ENCODE data around the gene GLOD4.
"Not testable (repeated sequence)": the region's sequence is repeated elsewhere in the genome, so short reads cannot be mapped to it uniquely, and the experiment has no call there.

GLOD4 gene

DNA sequence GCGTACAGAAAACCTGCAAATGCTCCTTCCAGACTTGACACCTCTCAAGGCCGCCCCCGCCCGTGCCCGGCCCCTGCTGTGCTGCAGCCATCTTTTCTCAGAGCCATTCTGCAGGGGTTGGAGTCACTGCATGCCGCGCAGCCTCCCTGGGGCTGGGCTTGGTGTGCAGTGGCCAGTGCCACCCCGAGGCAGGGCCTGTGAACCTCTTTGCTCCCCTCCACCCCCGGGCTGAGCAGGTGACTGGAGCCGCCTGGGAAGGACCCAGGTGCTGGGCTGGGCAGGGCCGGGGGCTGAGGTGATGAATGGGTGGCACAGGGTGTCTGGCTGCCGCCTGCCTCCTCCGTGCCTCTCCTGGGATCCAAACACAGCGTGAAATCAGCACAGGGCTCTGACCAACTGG, 20.4 kb upstream of the GLOD4 start:
- no peak for DNase-seq

DNA sequence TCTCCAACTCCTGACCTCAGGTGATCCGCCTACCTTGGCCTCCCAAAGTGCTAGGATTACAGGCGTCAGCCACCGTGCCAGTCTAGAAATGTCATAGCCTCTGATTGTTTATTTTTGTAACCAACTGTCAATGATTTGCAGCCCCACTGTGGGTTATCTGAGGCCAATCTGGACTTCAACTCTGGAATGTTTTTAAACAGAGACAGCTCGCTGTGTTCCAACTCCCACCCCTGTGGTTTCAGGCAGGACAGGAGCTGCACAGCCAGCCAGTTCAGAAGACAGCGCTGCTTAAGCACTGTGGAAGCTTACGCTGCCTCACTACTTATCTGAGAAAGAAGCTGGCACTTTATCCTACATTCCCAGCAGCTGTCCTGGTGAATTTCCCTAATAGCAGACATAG, 19.6 kb upstream of the GLOD4 start:
- no peak for DNase-seq

- no peak for DNase-seq
Observed at GRCh38 chr17:800446-801242, 18.6 kb upstream of the GLOD4 start.

- no peak for DNase-seq
Observed at GRCh38 chr17:799261-799660, 17.2 kb upstream of the GLOD4 start.

GRCh38 chr17:798246-798645, 16.2 kb upstream of the GLOD4 start:
- DNase-seq = no peak

DNA sequence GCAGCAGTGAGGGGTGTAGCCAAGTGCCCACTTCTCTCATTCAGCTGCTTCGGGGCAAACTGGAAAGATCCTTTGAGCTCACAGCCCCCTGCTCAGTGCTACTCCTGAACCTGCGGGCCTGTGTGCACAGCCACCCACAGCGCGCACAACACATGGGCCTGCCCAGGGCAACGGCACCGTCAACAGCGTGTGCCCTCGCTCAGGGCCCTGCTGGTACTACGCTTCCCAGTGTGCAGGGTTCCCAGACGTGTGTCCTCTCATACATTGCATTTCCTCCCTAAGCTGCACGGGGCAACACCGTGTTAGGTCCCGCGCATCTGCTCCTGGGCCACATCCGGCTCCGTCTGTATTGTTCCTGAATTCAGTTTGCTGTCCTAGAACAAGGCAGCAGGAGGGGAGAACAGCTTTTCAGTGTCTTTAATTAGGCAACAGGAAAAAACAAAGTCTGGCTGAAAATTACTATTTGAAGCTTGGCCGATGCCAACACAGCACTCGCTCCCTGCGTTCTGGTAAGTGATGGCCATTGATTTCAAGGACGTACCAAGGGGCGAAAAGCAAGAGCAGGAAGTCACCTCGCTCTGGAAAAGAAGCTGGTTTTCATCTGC, 15.3 kb upstream of the GLOD4 start:
- DNase-seq = no peak

- DNase-seq = no peak
Observed at GRCh38 chr17:796609-797008, 14.5 kb upstream of the GLOD4 start.

DNA sequence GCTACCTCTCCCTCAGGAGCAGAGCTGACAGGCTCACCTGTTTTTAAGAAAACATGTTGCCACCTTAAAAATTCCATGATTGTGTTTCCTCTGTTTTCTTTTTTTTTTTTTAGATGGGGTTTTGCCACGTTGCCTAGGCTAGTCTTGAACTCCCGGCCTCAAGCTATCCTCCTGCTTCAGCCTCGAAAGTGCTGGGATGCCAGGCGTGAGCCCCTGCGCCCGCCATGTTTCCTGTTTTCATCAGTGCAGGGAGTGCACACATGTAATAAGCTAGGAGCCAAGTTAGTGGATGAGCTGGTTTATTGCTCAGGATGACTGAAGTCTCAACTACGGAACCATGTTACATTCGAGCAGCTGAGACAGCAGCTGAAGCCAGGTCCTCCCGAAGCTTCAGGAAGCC, 13.6 kb upstream of the GLOD4 start:
- no peak for DNase-seq

- DNase-seq = no peak
Observed at GRCh38 chr17:795276-795675, 13.2 kb upstream of the GLOD4 start.

DNA sequence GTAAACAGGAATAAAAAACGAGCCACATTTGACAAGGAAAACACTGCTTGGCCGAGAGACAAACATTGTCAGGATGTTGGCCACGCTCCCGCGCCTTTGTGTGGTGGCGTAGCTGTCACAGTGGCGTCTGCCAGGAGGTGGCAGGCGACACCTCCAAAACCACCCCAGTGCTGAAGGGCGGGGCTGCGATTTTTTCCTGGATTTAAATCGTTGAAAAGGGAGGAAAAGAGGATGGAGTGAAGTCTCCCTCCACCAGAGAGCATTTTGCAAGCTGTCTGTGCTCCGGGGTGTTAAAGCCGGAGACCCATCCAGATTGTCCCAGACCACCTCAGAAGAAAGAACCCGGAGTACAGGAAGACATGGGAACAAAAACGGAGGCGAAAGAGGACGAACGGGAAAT, 12.8 kb upstream of the GLOD4 start:
- peak; percentile 77 for DNase-seq

- no peak for DNase-seq
Observed at GRCh38 chr17:792277-792676, 10.2 kb upstream of the GLOD4 start.

DNA sequence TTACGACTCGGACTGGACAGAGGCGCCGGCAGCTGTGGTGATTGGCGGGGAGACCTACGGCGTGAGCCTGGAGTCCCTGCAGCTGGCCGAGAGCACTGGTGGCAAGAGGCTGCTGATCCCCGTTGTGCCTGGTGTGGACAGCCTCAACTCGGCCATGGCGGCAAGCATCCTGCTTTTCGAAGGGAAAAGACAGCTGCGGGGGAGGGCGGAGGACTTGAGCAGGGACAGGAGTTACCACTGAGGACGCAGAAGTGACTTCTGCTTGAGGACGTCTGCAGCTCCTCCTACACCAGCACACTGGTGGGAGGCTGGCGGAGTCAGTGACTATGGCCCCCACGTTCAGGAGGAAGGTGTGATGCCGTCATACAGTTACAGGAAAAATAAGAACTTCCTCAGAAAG, 9.7 kb upstream of the GLOD4 start:
- DNase-seq = no peak

GRCh38 chr17:790874-791247, 8.8 kb upstream of the GLOD4 start:
- not testable (repeated sequence) for DNase-seq

DNA sequence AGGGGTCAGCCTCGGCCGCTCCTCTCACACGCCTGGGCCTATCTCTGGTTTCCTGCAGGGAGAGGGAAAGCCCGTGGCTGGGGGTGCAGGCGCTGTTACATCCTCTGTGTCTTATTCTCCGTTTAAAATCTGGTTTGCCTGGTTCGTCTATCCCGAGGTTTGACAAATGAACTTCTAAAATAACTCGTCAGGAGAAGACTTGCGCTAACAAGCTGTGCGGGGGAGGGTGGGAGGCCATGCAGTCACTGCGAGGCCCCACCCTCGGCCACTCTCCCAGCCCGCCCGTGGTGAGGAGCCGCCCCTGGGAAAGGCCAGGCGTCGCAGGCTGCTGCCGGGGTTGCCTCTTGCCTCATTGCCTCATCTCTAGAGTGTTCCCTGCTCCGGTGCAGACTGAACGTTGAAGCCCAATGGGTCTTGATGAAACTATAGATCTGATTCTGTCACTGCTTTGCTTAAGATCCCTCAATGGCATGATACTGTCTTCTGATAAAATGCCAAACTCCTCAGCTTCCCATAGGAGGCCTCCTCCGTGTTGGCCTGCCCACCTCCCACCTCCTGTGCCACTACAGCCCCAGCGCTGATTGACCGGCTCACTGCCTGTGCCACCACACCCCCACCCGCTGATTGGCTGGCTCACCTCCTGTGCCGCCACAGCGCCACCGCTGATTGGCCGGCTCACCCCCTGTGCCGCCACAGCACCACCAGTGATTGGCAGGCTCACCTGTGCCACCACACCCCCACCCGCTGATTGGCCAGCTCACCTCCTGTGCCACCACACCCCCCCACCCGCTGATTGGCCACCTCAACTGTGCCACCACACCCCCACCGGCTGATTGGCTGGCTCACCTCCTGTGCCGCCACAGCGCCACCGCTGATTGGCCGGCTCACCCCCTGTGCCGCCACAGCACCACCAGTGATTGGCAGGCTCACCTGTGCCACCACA, 8.1 kb upstream of the GLOD4 start:
- not testable (repeated sequence) for DNase-seq

DNA sequence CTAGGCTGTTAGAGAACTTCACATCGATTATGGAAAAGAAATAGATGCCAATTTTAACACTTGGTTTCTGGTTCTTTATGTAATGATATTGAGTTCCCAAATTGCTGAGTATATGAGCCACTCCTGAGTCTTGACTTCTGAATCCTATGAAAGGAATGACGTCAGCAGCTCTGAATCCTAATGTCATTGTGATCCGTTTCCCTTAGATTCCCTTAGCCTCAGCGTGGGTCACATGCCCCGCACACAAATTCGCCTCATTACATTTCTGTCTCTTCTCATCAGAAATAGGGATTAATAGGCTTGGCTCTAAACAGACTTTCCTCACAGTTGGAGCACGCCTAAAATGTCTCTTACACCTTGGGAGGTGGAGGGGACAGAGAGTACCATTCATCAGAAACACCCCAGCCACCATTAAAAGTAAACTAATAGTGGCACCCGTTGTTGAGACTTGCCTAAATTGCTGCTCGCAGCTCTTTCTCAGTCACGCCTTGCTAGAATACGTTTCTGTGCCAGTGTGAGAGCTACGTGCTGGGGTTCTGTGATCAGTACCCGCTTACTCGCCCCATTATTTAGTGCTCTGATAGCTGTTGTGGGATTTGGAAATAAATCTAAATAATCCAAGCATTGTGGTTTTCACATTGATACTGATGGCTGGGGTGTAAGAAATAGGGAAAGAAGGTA, 7.2 kb upstream of the GLOD4 start:
- no peak for DNase-seq

DNA sequence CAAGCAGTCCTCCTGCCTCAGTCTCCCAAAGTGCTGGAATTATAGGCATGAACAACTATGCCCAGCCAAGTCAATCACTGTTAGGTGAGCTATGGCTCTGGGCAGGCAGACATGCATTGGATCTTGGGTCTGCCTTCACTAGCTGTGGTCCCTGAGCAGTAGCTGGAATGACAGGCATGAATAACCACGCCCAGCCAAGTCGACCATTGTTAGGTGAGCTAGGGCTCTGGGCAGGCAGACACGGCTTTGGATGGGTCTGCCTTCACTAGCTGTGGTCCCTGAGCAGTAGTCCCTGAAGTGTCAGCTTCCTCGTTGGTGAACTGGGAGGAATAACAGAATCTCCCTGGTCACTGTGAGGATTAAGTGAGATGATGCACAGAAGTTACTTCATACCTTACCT, 6.5 kb upstream of the GLOD4 start:
- DNase-seq = no peak

DNA sequence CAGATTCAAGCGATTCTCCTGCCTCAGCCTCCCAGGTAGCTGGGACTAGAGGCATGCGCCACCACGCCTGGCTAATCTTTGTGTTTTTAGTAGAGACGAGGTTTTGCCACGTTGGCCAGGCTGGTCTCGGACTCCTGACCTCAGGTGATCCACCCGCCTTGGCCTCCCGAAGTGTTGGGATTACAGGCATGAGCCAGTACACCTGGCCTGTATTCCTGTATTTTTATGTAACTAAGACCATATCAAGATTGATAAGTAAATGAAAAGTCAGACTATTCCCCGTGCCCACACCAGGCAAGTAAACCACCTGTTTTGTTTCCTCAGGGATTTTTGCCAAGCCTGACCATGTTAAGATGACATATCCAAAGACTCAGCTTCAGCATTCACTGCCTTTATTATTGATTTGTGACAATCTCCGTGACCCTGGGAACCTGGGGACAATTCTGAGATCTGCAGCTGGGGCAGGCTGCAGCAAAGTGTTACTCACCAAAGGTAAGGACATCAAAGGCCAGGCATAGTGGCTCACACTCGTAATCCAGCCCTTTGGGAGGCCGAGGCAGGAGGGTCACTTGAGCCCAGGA, 5.7 kb upstream of the GLOD4 start:
- DNase-seq = no peak

DNA sequence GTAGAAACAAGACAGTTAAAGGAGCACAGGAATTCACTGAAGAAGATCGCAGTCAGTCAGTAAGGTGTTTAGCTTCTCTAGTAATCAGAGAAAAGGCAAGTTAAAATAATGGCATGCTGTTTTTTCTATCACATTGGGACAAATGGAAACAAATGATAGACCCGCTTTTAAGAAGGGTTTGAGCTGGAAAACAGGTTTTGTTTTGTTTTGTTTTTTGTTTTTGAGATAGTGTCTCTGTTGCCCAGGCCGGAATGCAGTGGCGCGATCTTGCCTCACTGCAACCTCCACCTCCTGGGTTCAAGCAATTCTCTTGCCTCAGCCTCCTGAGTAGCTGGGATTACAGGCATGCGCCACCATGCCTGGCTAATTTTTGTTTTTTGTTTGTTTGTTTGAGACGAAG, 3.8 kb upstream of the GLOD4 start:
- DNase-seq = not testable (repeated sequence)

DNA sequence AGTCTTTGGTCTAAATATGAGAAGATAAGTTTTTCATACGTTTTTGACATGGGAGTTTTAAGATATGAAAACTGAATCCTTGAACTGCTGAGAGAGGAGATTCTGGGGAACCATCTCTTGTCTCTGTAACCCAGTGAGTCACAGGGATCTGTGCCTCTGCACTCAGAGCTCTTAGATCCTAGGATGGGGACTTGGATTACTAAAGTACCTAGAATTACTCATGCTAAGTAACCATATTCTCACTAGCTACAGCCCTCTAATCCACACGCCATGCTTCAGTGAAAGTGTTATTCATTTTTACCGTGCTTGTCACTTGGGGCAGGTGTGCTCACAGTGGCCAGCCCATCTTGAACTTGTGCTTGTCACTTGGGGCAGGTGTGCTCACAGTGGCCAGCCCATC, 2.1 kb upstream of the GLOD4 start:
- no peak for DNase-seq

DNA sequence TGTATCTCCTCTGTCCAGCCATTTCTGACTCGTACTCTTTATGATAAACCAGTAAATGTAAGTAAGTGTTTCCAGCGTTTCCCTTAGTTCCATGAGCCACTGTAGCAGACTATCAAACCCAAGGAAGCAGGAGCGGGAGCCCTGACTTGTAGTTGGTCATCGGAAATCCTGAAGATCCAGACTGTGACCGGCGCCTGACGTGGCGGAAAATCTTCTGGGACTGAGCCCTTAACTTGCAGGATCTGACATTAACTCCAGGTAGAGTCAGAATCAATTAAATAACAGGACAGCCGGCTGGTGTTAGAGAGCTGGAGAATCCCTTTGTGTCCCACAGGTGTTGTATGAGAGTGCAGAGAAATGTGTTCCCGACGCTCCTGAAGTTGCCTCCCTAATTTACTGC, 4.0 kb downstream of the GLOD4 start:
- no peak for DNase-seq

DNA sequence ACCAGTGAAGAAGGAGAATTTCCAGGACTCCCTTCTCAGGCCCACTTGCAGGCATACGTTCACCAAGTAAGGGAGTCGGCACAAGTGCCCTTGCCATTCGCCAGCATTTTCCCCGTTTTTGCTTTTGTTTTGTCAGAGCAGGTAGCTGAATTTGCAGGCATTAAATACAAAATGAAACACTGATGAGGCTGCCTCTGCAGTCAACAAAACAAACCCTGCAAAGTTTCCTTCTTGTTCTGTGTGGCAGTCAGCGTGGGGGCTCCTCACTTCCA, 7.8 kb downstream of the GLOD4 start:
- DNase-seq = no peak

GRCh38 chr17:773467-774312, 8.4 kb downstream of the GLOD4 start:
- DNase-seq = no peak

Measured in SHP77 treated with DMSO at 0.1 percent for 48 hours (cell line).